Stimulated activated CD8-positive, alpha-beta memory T cell treated with anti-CD3 and anti-CD28 coated beads, Interleukin-7, amount 100 ng/mL, for 1 hour (primary cell): ENCODE results near the gene CHORDC1.
"Not testable (repeated sequence)": the region's sequence is repeated elsewhere in the genome, so short reads cannot be mapped to it uniquely, and the experiment has no call there.

ENCODE experiments used
- DNase-seq, 2 donors: peaks; one replicate each; pipeline ENCODE4 v3.0.0-alpha.2; 2020; ENCODE audit warnings: low read depth in 2 of 2

Gene CHORDC1

DNA sequence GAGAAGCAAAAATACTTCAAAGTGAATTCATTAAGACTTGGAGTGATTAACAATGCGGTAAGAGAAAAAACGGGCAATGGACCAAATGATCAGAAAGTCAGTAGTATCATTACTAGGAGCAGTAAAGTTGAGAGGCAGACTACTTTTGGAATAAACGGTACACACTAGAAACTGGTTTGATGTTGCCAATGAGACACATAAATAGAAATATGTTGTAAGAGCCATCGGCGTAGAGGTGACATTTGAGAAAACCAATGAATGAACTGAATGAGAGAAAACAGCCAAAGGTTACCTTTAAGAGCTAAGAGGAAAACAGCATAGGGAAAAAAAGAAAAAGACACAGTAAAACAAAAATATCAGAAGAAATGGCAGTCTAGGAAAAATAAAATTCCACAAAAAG lies 6.2 kb downstream of the CHORDC1 start:
- no peak for DNase-seq

DNA sequence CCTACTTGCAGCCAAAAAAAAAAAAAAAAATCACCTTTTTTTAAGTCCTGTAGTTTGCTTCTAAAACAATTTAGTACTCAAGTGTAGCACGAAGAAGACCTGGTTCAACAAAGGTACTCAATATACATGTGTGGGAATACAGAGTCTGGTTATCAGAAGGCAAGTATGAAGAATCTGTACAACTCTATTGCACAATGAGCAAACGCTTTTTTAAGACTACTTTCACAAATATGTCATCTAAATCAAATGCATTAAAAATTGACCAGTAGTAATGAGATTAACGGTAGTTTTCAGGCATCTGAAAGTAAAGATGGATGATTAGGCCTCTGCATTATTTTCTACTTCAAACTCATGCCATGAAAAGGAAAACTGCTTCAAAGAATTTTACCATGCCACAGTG lies 9.5 kb downstream of the CHORDC1 start:
- DNase-seq, result no peak

DNA sequence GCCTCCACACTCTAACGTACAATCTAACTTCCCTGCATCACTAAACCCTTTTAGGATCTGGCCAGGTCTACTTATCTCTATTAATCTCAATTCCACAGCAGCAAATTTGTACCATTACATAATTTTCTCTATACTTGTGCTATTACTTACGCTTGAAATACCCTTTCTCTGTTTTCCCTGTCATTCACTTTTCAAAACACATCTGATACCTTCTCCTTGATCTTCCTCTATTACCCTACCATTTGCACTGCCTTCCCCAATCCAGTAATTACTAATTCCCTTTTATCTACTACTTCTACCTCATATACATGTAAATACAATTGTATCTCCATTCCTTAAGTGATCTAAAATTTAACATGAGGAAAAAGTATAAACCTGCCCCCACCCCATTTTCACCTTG lies 14.0 kb downstream of the CHORDC1 start:
- no peak for DNase-seq

DNA sequence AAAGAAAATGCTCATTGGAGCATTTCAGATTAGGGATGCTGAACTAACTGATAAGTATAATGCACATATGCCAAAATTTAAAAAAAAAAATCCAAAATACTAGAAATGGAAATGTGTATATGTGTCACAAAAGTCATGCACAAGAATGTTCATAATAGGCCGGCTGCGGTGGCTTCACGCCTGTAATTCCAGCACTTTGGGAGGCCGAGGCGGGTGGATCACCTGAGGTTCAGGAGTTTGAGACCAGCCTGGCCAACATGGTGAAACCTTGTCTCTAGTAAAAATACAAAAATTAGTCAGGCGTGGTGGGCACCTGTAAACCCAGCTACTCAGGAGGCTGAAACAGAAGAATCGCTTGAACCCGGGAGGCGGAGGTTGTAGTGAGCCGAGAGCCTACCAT lies 14.9 kb downstream of the CHORDC1 start:
- DNase-seq, result not testable (repeated sequence)

DNA sequence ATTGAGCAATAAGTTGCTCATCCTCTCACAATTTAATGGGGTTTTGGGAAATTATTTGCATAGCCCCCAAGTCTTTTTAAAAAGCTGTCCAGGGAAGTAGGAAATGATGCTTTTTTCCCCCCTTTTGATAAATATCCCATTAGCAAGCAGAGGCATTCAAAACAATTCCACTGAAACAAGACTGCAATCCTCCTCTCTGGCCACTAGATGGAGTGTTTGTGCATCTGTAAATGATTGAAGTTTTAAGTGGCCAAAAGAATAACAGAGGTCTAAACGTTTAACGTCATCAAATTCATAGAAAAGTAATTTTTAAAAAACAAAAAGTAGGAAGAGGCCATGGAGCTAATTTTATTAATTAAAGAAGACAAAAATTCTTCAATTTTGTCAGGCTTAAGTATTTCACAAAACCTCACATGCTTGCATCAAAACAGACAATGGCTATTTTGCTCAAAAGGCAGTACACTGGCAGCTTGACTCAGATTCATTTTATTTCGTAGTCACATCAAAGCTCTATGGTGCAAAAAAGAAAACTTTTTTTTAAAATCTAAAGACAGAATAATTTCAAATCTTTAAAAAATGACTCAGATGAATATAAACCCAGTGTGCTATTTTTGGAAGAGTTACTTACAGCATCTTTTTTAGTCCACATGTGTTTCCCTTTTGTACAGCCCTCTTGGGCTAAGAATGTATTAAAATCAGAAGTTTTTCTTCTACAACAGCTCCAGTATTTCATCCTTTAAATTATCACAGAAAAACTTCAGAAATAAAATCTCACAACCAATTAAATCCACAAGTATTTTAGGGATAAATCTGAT lies 17.8 kb downstream of the CHORDC1 start:
- DNase-seq, result no peak

DNA sequence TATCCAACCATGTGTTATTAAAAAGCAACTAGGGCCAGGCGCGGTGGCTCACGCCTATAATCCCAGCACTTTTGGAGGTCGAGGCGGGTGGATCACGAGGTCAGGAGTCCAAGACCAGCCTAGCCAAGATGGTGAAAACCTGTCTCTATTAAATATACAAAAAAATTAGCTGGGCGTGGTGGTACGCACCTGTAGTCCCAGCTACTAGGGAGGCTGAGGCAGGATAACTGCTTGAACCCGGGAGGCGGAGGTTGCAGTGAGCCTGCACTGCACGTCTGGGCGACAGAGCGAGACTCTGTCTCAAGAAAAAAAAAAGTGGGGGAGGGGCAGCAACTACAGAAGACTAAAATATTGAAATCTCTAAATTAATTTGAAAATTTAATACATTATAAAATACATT lies 18.4 kb downstream of the CHORDC1 start:
- no peak for DNase-seq

DNA sequence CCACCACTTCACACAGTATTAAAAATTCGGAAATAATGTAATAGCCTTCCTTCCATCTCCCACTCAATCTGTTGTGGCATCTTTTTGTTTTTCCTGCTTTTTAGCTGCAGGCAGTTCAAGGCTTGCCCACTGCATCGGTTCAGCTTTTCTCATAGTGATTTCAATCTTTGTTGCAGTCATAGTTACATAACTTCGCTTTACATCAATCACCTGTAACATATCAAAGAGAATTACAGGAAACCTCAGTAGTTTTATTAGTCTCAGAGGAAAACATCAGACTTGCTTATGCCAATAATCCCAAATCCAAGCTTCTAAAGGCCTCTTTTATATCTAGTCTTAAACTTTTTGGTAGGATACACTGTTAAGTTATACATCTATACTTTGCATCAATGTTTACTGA lies 20.5 kb downstream of the CHORDC1 start:
- DNase-seq, result no peak

DNA sequence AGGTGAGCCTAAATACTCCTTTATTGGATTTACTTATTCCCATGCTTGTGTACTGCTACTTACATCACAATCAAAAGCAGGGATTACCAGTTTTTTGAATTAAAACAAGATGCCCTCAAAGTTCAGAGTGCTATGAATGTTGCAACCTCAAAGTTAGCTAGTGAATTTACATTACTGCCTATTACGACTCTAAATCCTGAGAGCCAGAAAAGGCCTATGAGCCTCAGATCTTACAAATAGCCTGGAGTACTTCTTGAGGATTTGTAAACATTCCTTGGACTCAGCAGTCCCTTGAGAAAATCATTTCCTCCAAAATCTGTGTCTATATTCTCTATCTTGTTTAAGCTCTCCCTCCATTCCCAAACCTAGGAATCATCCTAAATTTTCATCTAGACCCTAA lies 25.5 kb downstream of the CHORDC1 start:
- no peak for DNase-seq

DNA sequence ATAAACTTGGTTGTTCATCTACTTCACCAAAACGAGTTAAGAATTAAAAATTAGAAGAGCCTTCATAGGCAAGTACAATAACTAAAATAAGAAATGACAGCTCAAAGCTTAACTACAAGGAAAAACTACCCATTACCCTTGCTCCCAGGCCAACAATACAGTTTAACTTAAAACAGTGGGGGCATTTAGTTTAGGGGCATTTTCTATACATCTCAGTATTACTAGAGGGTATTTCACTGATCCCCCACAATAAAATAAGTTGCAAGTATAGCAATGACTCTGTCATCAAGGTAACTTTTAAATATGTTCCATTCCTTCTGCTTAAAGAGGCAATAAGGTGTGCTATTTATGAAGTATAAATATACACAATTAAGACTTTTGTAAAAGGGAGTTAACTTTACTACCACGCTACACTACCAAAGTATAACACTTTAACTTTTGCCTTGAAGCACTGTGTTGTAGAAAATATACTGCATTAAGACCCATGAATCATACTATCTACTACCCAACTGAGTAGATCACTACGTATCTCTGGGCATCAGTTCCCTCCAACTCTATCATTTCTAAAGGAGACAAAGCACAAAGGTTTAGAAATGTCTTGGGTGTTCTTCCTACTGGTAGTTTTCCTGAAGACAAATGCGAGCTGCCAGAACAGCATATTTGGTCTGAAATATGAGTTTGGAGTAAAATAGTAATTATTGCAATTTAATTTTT lies 29.8 kb downstream of the CHORDC1 start:
- DNase-seq, result no peak

DNA sequence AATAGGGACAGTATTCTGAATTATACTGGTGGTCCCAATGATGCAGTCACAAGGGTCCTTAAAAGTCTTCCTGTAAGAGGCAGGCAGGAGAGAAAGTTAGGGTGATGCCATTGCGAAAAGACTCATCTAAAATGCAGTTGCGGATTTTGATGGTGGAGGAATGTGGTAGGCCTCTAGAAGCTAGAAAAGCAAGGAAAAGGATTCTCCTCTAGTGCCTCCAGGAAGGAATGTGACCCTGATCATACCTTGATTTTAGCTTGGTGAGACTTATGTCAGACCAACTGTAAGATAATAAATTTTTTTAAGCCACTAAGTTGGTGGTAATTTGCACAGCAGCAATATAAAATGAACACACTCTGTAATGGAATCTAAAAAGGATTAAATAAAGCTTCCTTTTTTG lies 33.8 kb downstream of the CHORDC1 start:
- no peak for DNase-seq

DNA sequence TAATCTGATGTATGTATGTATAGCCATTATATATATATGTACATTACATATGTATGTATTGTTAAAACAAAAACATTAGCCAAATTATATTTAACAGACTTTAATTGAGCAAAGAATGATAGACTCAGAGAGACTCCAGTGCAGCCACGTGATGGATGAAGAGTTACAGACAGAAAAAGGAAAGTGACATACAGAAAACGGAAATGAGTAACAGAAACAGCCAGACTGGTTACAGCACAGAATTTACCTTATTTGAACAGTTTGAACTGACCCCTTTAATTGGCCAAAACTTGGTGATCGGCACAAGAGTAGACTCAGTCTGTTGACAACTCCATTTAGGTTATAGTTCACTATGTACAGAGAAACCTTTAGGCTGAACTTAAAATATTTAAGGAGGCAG lies 35.0 kb downstream of the CHORDC1 start:
- no peak for DNase-seq

DNA sequence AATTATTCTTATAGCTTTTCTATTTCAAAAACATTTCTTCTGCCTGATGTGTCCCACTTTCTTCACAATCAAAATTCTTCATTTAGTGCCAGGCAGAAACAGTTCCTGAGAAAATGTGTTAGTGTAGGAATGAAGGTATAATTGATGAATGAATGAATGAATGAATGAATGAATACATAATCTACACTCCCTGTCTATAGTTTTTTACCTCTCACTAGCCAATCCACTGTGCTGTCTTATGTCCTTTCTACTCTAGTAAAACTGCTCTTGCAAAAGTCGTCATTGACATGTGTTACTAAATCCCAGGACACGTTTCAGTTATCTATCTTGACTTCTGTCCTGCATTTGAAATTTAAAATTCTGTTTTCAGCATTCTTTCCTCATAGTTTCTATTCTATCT lies 42.9 kb downstream of the CHORDC1 start:
- no peak for DNase-seq

DNA sequence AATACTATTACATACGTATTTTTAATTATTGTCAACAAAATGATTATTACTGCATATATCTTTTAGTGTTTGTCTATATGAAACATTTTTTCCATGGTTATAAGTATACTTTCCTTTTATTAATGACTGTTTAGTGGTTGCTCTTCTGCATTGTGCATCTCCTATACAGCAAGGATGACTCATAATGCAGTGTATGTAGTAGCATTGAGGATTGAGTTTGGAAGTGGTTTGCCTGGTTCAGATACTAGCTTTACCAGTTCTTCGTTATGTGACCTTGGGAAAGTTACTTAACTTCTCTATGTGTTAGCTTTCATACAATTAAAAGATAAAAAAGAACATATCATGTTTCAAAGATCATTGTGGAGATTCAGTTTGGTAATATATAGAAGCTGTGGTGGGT lies 44.1 kb downstream of the CHORDC1 start:
- no peak for DNase-seq

DNA sequence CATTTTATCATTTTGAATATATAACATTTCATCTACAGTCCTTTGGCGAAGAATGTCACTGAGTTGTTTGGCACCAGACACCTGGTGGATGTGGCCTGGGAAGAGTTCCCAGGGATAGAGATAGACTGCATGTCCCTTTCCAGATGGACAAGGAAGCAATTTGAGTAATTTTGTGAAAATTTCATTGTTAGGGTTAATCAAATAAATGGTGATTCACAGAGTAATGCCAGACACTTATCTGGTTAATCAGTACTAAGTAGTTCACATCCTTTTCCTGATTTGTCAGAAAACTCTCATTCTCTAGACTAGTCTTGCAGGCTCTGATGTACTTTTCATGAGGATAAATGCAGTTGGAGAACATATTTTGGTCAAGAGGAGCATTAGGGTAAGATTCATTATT lies 46.8 kb downstream of the CHORDC1 start:
- DNase-seq, result no peak

DNA sequence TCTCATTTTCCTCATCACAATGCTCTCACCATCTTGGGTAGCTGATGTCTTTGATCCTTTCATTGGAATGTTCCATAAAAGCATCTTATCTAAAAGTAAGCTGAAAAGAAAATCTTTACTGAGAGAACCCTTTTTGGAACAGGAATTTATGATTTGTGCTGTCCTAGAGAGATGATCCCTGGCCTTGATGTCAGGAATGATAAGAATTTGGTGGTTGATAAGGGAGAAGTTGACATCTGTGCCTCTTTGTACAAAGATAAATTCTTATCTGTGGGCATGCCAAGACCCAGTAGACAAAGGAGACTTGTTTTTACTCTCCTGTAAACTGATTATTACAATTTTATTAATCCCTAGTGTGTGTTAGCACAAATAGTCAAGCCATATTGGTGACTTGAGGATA lies 51.5 kb downstream of the CHORDC1 start:
- DNase-seq, result no peak

DNA sequence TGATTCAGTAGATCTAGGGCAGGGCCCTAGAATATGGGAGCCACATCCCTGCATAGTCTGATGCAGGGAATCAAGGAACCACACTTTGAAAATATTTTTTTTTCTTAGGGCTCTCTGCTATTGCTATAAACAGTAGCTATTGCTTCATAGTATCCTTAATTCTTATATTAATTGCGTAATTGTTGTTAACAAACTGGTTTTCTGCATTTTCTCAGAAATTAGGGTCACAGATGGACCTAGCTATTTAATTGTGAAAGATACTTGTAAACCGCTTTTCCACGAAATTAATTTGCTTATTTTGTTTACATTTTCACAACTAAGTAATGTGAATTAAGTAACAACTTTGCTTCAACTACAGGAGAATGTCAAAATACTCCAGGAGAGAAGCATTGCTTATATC lies 54.3 kb downstream of the CHORDC1 start:
- no peak for DNase-seq

DNA sequence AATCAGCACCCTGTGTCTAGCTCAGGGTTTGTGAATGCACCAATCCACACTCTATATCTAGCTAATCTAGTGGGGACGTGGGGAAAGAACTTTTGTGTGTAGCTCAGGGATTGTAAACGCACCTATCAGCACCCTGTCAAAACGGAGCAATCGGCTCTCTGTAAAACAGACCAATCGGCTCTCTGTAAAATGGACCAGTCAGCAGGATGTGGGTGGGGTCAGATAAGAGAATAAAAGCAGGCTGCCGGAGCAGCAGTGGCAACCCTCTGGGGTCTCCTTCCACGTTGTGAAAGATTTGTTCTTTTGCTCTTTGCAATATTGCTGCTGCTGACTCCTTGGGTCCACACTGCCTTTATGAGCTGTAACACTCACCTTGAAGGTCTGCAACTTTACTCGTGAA lies 55.1 kb downstream of the CHORDC1 start:
- DNase-seq, result not testable (repeated sequence)

DNA sequence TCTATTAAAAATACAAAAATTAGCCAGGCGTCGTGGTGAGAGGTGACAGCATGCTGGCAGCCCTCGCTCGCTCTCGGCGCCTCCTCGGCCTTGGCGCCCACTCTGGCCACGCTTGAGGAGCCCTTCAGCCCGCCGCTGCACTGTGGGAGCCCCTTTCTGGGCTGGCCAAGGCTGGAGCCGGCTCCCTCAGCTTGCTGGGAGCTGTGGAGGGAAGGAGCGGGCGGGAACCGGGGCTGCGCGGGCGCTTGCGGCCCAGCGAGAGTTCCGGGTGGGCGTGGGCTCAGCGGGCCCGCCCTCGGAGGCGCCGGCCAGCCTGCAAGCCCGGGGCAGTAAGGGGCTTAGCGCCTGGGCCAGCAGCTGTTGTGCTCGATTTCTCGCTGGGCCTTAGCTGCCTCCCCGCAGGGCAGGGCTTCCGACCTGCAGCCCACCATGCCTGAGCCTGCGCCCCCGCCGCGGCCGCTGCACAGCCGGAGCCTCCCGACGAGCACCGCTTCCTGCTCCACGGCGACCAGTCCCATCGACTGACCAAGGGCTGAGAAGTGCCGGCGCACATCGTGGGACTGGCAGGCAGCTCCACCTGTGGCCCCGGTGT lies 55.8 kb downstream of the CHORDC1 start:
- DNase-seq, result not testable (repeated sequence)
